IMR-90 (cell line): Measurements from ENCODE around the gene MELTF.
A peak's percentile ranks its signal among the peaks of the same experiment; 100 is the strongest.

Experiments
- BHLHE40 ChIP-seq: fragments of 150-350 bp; IDR thresholded peaks from 2 replicates; pipeline ENCODE4 v1.6.1; 2016; ENCODE audit warnings: mild to moderate bottlenecking, low read depth, low read length
- CEBPB ChIP-seq: IDR thresholded peaks from 2 replicates; pipeline ENCODE4 v1.6.1; 2012; ENCODE audit warnings: low read depth, low read length, improper control_type of control experiment
- CHD1 ChIP-seq: IDR thresholded peaks from 2 replicates; pipeline ENCODE4 v1.6.1; 2012; ENCODE audit warnings: low read depth, low read length, improper control_type of control experiment
- CTCF ChIP-seq: conservative IDR thresholded peaks from 2 replicates; pipeline ENCODE4 v1.5.1; 2012; ENCODE audit warnings: mild to moderate bottlenecking, low read depth, low read length, improper control_type of control experiment
- ELK1 ChIP-seq: fragments of 150-350 bp; IDR thresholded peaks from 2 replicates; pipeline ENCODE4 v1.6.1; 2016; ENCODE audit warnings: low read depth, mild to moderate bottlenecking, low read length, moderate library complexity, borderline replicate concordance
- MAZ ChIP-seq: IDR thresholded peaks from 2 replicates; pipeline ENCODE4 v1.6.1; 2012; ENCODE audit warnings: low read depth, mild to moderate bottlenecking, low read length, improper control_type of control experiment, moderate library complexity, borderline replicate concordance
- MXI1 ChIP-seq: IDR thresholded peaks from 2 replicates; pipeline ENCODE4 v1.6.1; 2012; ENCODE audit warnings: low read depth, mild to moderate bottlenecking, low read length, moderate library complexity, borderline replicate concordance
- NFE2L2 ChIP-seq: fragments of 150-350 bp; IDR thresholded peaks from 2 replicates; pipeline ENCODE4 v1.6.1; 2016; ENCODE audit warnings: low read depth, mild to moderate bottlenecking, low read length
- POLR2A ChIP-seq: IDR thresholded peaks from 2 replicates; pipeline ENCODE4 v1.6.1; 2012; ENCODE audit warnings: mild to moderate bottlenecking, low read depth, low read length
- RAD21 ChIP-seq: IDR thresholded peaks from 2 replicates; pipeline ENCODE4 v1.6.1; 2012; ENCODE audit warnings: low read length, improper control_type of control experiment
- RCOR1 ChIP-seq: IDR thresholded peaks from 2 replicates; pipeline ENCODE4 v1.6.1; 2012; ENCODE audit warnings: mild to moderate bottlenecking, low read length, improper control_type of control experiment; ENCODE audit not compliant: insufficient replicate concordance
- RFX5 ChIP-seq: IDR thresholded peaks from 2 replicates; pipeline ENCODE4 v1.8.0; 2012; ENCODE audit warnings: low read depth, mild to moderate bottlenecking, low read length, moderate library complexity
- USF2 ChIP-seq: fragments of 150-350 bp; IDR thresholded peaks from 2 replicates; pipeline ENCODE4 v1.6.1; 2017; ENCODE audit warnings: mild to moderate bottlenecking, antibody characterized with exemption, low read length, low read depth

GRCh38 chr3:196969660-196970546, 59.7 kb downstream of the MELTF start:
- peak; percentile 85 for TF ChIP-seq CTCF
- TF ChIP-seq CEBPB, result no peak
- no peak for TF ChIP-seq POLR2A
- TF ChIP-seq RCOR1, result no peak
- no peak for TF ChIP-seq USF2
- no peak for TF ChIP-seq ELK1
- no peak for TF ChIP-seq RFX5
- TF ChIP-seq MXI1, result no peak
- TF ChIP-seq MAZ, result peak; percentile 20; the same call in 1 of the 2 replicates
- peak; percentile 69 for TF ChIP-seq RAD21
- TF ChIP-seq BHLHE40, result no peak
- TF ChIP-seq CHD1, result no peak
- TF ChIP-seq NFE2L2, result no peak
